DMS53 (cell line): ENCODE measurements around the gene GABPB1.

Experiments
- DNase-seq: peaks from one replicate; lab custom pipeline; 2025; lab: John Stamatoyannopoulos, UW

The GABPB1 gene

GRCh38 chr15:50344006-50344464 lies 11.0 kb downstream of the GABPB1 start:
- no peak for DNase-seq

DNA sequence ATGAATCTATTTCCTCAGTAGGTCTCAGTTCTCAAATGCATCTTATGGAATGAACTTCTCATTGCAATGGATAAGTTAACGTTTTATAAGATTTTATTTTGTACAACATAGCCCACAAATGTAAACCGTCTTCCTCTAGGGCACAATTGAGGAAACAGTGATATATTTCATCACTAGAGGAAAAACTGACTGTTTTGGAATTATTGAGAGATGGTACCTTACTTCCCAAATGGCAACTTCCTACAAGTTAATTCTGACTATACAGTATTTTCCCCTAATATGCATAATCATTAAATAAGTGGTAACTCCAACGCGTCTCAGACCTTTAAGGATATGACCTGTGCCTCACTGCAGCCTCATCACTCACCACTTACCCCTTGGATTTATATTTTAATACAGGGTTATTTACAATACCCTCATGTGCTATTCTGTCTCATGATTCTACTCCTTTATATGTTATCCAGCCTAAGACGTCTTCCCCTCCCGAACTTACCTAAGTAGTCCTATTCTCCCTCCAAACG lies 13.3 kb downstream of the GABPB1 start:
- no peak for DNase-seq

- no peak for DNase-seq
Observed at GRCh38 chr15:50340416-50340815, 14.6 kb downstream of the GABPB1 start.

DNA sequence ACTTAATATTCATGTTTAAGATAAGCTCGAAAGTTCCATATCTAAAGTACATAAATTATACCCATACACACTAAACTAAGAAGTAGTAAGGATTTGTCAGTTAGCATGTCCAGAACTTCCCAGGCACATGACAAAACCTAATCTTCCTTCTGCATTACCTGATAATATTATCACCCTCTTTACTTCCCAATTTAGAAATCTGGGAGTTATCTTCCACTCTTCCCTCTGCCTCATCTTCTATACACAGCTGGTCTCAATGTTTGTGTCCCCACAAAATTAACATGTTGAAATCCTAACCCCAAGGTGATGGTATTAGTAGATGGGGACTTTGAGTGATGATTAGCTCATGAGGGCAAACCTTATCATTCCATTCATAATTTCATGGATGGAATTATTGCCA lies 15.3 kb downstream of the GABPB1 start:
- DNase-seq = no peak

DNA sequence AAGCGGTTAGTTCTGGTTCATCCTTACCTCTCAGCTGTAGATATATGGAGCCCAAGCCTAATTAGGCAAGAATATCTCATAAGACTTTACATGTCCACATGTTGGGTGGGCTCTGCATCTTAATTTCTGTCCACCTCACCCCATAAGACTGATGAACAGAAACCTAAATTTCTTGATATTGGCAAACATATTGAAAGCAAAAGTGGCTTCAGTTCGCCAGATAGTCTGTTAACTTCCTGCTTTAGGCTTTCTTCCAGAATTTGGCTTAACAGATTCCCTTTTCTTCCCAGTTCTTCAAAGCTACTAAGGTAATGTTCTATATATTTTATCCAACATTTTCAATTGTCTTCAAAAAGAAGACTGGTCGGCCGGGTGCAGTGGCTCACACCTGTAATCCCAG lies 19.7 kb downstream of the GABPB1 start:
- no peak for DNase-seq

DNA sequence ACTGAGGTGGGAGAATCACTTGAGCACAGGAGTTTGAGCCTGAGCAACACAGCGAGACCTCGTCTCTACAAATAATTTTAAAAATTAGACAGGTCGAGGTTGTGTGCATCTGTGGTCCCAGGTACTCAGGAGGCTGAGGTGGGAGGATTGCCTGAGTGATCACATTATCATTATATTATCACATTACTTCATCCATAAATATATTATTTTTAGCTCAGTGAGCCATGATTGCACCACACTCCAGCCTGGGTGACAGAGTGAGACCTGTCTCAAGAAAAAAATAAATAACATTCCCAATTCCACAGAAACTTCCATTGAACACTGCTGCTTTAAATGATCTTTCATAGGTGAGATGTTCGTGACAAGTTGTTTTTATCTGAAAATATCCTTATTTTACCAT lies 21.8 kb downstream of the GABPB1 start:
- no peak for DNase-seq

- no peak for DNase-seq
Observed at GRCh38 chr15:50330921-50331320, 24.1 kb downstream of the GABPB1 start.

GRCh38 chr15:50328116-50328515 lies 26.9 kb downstream of the GABPB1 start:
- DNase-seq = no peak

GRCh38 chr15:50321680-50322210 lies 33.3 kb downstream of the GABPB1 start:
- DNase-seq = no peak

- no peak for DNase-seq
Observed at GRCh38 chr15:50320504-50320903, 34.5 kb downstream of the GABPB1 start.

DNA sequence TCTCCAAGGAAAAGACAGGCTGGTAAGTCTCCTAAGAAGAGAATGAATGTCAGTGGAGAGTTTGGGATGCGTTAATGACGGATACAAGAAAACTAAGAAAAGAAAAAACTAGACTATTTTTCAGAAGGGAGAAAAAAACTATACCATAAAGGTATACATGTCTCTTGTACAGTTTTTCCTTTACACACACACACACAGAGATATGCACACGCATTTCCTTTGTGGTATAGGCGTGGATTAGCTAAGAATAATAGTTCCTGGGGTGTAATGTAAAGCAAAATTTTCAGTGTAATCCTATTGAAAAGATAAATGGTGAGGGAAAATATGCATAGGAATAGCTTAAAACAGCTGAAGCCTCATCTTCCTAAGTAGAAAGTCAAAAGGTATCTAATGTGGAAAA lies 36.3 kb downstream of the GABPB1 start:
- no peak for DNase-seq

DNA sequence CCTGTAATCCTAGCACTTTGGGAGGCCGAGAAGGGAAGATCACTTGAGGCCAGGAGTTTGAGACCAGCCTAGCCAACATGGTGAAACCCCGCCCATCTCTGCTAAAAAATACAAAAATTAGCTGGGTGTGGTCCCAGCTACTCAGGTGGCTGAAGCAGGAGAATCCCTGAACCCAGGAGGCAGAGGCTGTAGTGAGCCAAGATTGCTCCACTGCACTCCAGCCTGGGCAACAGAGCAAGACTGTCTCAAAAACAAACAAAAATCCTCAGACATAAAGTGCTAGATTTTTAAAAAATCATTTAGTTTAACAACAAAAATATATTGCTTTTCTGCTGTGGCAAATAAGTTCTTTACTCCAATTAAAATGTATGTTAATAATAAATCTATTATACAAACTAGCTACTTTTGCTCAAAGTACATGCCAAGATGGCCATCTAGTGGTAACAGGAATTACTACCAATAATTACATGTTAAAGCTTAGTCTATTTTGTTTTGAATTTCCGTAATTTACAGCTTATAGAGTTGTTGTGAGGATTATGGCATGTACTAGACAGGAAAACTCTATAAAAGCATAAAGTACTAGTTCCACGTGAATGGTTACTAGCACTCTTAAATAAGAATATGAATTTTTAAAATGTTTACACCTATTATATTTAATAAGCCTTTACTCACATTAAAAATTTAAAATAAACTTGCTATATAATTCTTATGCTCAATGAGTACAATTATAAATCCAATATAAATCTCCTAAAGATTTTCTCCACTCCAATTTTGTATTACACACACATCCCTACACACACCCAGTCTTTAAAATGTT lies 39.0 kb downstream of the GABPB1 start:
- DNase-seq = peak; percentile 65

DNA sequence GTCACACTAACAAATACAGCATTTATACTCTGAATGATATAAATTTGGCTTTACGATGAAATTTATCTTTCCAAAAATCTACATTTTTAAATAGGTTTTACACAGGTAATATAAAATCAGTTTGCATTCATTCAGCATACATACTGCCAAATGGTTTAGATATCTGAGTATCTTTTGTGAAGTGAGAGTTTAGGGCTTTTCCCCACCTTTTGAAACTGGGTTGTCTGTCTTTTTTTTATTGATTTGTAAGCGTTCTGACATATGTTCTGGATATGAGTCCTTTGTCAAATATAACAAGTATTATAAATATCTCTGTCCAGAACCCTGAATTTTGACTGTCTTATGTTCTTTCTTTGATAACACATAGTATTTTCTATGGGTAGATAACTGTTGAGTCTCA lies 42.4 kb downstream of the GABPB1 start:
- DNase-seq = no peak

GRCh38 chr15:50307799-50308198 lies 47.2 kb downstream of the GABPB1 start:
- DNase-seq = no peak

- no peak for DNase-seq
Observed at GRCh38 chr15:50304836-50305235, 50.2 kb downstream of the GABPB1 start.

DNA sequence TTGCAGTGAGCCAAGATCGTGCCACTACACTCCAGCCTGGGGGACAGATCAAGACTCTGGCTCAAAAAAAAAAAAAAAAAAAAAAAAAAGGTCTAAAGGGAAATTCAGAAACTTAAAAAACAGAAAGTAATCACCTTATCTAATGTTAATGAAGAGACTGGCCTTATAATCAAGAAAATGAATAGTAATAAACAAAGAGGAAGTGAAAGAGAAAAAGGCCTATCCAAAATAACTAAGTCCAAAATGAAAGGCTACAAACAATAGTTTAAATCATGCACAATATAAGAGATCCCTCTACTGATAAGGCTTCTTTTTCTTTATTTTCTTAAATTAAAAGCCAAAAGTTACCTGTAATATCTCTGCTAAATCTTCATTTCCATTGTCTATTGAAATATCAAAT lies 52.4 kb downstream of the GABPB1 start:
- DNase-seq = no peak

DNA sequence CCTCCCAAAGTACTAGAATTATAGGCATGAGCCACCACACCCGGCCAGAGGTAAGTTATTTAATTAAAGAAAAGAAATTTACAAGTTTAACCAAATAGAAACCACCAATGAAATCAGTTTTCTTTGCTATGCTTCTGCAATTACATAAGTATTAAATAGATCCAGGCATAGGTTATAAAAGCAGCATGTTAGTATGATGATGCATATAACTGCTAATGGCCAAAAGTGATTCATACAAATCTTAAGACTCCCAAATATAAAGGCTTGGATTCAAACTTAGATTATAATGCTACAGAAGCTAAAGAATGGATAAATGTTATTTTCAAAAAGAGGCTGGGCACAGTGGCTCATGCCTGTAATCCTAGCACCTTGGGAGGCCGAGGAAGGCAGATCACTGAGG lies 56.7 kb downstream of the GABPB1 start:
- DNase-seq = no peak

DNA sequence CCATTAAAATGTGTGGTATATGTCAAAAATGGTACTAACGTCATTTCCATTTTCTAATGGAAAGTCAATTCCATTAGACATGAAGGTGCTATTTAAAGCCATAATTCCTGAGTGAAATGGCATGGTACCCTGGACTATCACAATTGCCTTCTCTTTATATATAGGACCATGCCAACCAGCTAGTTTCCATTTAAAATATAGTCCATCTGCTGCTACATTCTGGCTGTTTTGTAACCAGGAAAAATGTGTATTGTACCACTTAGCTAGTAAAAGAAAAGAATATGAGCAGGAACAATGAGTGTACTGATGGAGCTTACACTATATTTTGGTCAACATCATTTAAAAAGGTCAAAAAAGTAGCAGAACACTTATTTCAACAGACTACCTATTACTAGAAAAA lies 59.0 kb downstream of the GABPB1 start:
- no peak for DNase-seq

GRCh38 chr15:50289749-50290148 lies 65.2 kb downstream of the GABPB1 start:
- no peak for DNase-seq

GRCh38 chr15:50287324-50288116 lies 67.5 kb downstream of the GABPB1 start:
- no peak for DNase-seq

DNA sequence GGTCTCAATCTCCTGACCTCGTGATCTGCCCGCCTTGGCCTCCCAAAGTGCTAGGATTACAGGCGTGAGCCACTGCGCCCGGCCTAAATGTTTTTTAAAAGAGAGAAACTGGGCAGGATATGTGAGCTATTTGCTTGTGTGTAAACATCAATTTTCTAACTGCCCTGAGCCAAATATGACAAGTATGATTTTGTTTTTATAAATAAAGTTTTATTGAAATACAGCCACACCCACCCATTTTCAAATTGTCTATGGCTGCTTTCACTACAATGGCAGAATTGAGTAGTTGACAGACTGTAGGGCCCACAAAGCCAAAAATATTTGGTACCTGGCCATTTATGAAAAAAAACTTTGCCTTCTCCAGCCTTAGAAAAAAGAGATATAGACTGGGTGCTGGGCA lies 73.6 kb downstream of the GABPB1 start:
- no peak for DNase-seq

GRCh38 chr15:50280271-50280670 lies 74.7 kb downstream of the GABPB1 start:
- DNase-seq = no peak

GRCh38 chr15:50278496-50278895 lies 76.5 kb downstream of the GABPB1 start:
- no peak for DNase-seq
